IPS-18a (cell line): ENCODE data around the gene DENND1A.
"Not testable (repeated sequence)": the region's sequence is repeated elsewhere in the genome, so short reads cannot be mapped to it uniquely, and the experiment has no call there.

Experiments
- H3K27ac ChIP-seq: one replicate; pipeline ENCODE4 v1.5.1; 2013; ENCODE audit warnings: low read length
- H3K27me3 ChIP-seq: one replicate; pipeline ENCODE4 v1.6.1; 2013; ENCODE audit warnings: mild to moderate bottlenecking, low read length; ENCODE audit not compliant: control insufficient read depth, insufficient read depth
- H3K36me3 ChIP-seq: one replicate; pipeline ENCODE4 v1.6.1; 2013; ENCODE audit warnings: low read depth, low read length; ENCODE audit not compliant: control insufficient read depth
- H3K4me1 ChIP-seq: one replicate; pipeline ENCODE4 v1.6.1; 2013; ENCODE audit warnings: low read depth, low read length; ENCODE audit not compliant: control insufficient read depth
- H3K4me3 ChIP-seq: one replicate; pipeline ENCODE4 v1.5.1; 2013; ENCODE audit warnings: low read length
- H3K9ac ChIP-seq: one replicate; pipeline ENCODE4 v1.6.1; 2013; ENCODE audit warnings: mild to moderate bottlenecking, low read length, moderate library complexity
- H3K9me3 ChIP-seq: one replicate; pipeline ENCODE4 v1.6.1; 2013; ENCODE audit warnings: low read depth, low read length; ENCODE audit not compliant: control insufficient read depth

DENND1A gene

GRCh38 chr9:123428450-123428849, 501.5 kb downstream of the DENND1A start:
- H3K9ac ChIP-seq, H3K9me3 ChIP-seq, H3K4me1 ChIP-seq, H3K27ac ChIP-seq, H3K36me3 ChIP-seq, H3K27me3 ChIP-seq, H3K4me3 ChIP-seq: not testable (repeated sequence)

GRCh38 chr9:123426406-123426805, 503.5 kb downstream of the DENND1A start:
- no peak overlapping the region for H3K4me3 ChIP-seq
- no peak overlapping the region for H3K9ac ChIP-seq
- H3K4me1 ChIP-seq, result peaks cover 17% of the 10 kb centered on the region
- H3K9me3 ChIP-seq, result no peaks in the 10 kb centered on the region
- no peak overlapping the region for H3K27ac ChIP-seq
- H3K27me3 ChIP-seq, result no peaks in the 10 kb centered on the region
- H3K36me3 ChIP-seq, result no peaks in the 10 kb centered on the region

GRCh38 chr9:123425836-123426365, 504.0 kb downstream of the DENND1A start:
- no peak overlapping the region for H3K4me3 ChIP-seq
- no peak overlapping the region for H3K9ac ChIP-seq
- no peaks in the 10 kb centered on the region for H3K9me3 ChIP-seq
- H3K4me1 ChIP-seq, result peaks cover 17% of the 10 kb centered on the region
- no peaks in the 10 kb centered on the region for H3K27me3 ChIP-seq
- no peak overlapping the region for H3K27ac ChIP-seq
- H3K36me3 ChIP-seq, result no peaks in the 10 kb centered on the region

- H3K27ac ChIP-seq, result no peak overlapping the region
- H3K27me3 ChIP-seq, result no peaks in the 10 kb centered on the region
- no peak overlapping the region for H3K4me3 ChIP-seq
- no peak overlapping the region for H3K9ac ChIP-seq
- H3K4me1 ChIP-seq, result peaks cover 17% of the 10 kb centered on the region
- H3K9me3 ChIP-seq, result no peaks in the 10 kb centered on the region
- H3K36me3 ChIP-seq, result no peaks in the 10 kb centered on the region
These were observed 504.6 kb downstream of the DENND1A start for GRCh38 chr9:123425261-123425821.

GRCh38 chr9:123424552-123425225, 505.2 kb downstream of the DENND1A start:
- Histone ChIP-seq H3K36me3 (no peaks in the 10 kb centered on the region), H3K4me1 (peaks cover 17% of the 10 kb centered on the region), H3K9ac (no peak overlapping the region), H3K4me3 (no peak overlapping the region), H3K27me3 (no peaks in the 10 kb centered on the region), H3K9me3 (no peaks in the 10 kb centered on the region), H3K27ac (no peak overlapping the region)

- peaks cover 17% of the 10 kb centered on the region for H3K4me1 ChIP-seq
- H3K36me3 ChIP-seq, result no peaks in the 10 kb centered on the region
- no peaks in the 10 kb centered on the region for H3K27me3 ChIP-seq
- no peak overlapping the region for H3K9ac ChIP-seq
- H3K9me3 ChIP-seq, result no peaks in the 10 kb centered on the region
- no peak overlapping the region for H3K4me3 ChIP-seq
- no peak overlapping the region for H3K27ac ChIP-seq
These were observed 505.8 kb downstream of the DENND1A start for GRCh38 chr9:123424131-123424530.

- no peak overlapping the region for H3K4me3 ChIP-seq
- no peaks in the 10 kb centered on the region for H3K27me3 ChIP-seq
- H3K27ac ChIP-seq, result no peak overlapping the region
- peaks cover 17% of the 10 kb centered on the region for H3K4me1 ChIP-seq
- H3K9ac ChIP-seq, result no peak overlapping the region
- H3K36me3 ChIP-seq, result no peaks in the 10 kb centered on the region
- H3K9me3 ChIP-seq, result no peaks in the 10 kb centered on the region
These were observed 506.6 kb downstream of the DENND1A start for GRCh38 chr9:123423311-123423640.

- H3K27ac ChIP-seq, result no peak overlapping the region
- H3K9me3 ChIP-seq, result no peaks in the 10 kb centered on the region
- H3K4me1 ChIP-seq, result peaks cover 17% of the 10 kb centered on the region
- no peak overlapping the region for H3K4me3 ChIP-seq
- H3K36me3 ChIP-seq, result no peaks in the 10 kb centered on the region
- H3K27me3 ChIP-seq, result no peaks in the 10 kb centered on the region
- H3K9ac ChIP-seq, result no peak overlapping the region
These were observed 507.2 kb downstream of the DENND1A start for GRCh38 chr9:123422635-123423310.

- Histone ChIP-seq H3K36me3 (no peaks in the 10 kb centered on the region), H3K27me3 (no peaks in the 10 kb centered on the region), H3K4me1 (peaks cover 17% of the 10 kb centered on the region), H3K9me3 (no peaks in the 10 kb centered on the region), H3K4me3 (no peak overlapping the region), H3K27ac (no peak overlapping the region), H3K9ac (no peak overlapping the region)
These were observed 508.0 kb downstream of the DENND1A start for GRCh38 chr9:123421801-123422455.

GRCh38 chr9:123421186-123421585, 508.7 kb downstream of the DENND1A start:
- peaks cover 17% of the 10 kb centered on the region for H3K4me1 ChIP-seq
- no peaks in the 10 kb centered on the region for H3K9me3 ChIP-seq
- no peak overlapping the region for H3K27ac ChIP-seq
- H3K36me3 ChIP-seq, result no peaks in the 10 kb centered on the region
- no peaks in the 10 kb centered on the region for H3K27me3 ChIP-seq
- no peak overlapping the region for H3K9ac ChIP-seq
- H3K4me3 ChIP-seq, result no peak overlapping the region

- no peak overlapping the region for H3K4me3 ChIP-seq
- no peaks in the 10 kb centered on the region for H3K9me3 ChIP-seq
- peaks cover 17% of the 10 kb centered on the region for H3K4me1 ChIP-seq
- H3K36me3 ChIP-seq, result no peaks in the 10 kb centered on the region
- H3K27ac ChIP-seq, result no peak overlapping the region
- H3K9ac ChIP-seq, result no peak overlapping the region
- H3K27me3 ChIP-seq, result no peaks in the 10 kb centered on the region
These were observed 509.3 kb downstream of the DENND1A start for GRCh38 chr9:123420592-123421111.
